ENCODE data around the gene PRR16.
"Not testable (repeated sequence)": the region's sequence is repeated elsewhere in the genome, so short reads cannot be mapped to it uniquely, and the experiment has no call there.

The PRR16 gene

GRCh38 chr5:120450910-120451309 lies 13.2 kb upstream of the PRR16 start:
- H3K27me3 ChIP-seq (ENCODE audit: insufficient read depth, low read length) = no peaks in the 10 kb centered on the region
- no peak overlapping the region for H2AFZ ChIP-seq (ENCODE audit: low read depth, low read length)
- peaks cover 23% of the 10 kb centered on the region for H3K4me1 ChIP-seq (ENCODE audit: insufficient read depth, low read length)
- H3K4me3 ChIP-seq (ENCODE audit: low read length) = no peak overlapping the region
- H3K9me3 ChIP-seq (ENCODE audit: low read length) = no peaks in the 10 kb centered on the region
- H3K36me3 ChIP-seq (ENCODE audit: insufficient read depth, low read length) = no peaks in the 10 kb centered on the region

GRCh38 chr5:120451445-120451844 lies 12.7 kb upstream of the PRR16 start:
- Histone ChIP-seq H3K9me3 (ENCODE audit: low read length) (no peaks in the 10 kb centered on the region), H3K36me3 (ENCODE audit: insufficient read depth, low read length) (no peaks in the 10 kb centered on the region), H2AFZ (ENCODE audit: low read depth, low read length) (no peak overlapping the region), H3K27me3 (ENCODE audit: insufficient read depth, low read length) (no peaks in the 10 kb centered on the region), H3K4me1 (ENCODE audit: insufficient read depth, low read length) (peaks cover 23% of the 10 kb centered on the region), H3K4me3 (ENCODE audit: low read length) (no peak overlapping the region)

GRCh38 chr5:120452471-120452870 lies 11.6 kb upstream of the PRR16 start:
- H2AFZ ChIP-seq (ENCODE audit: low read depth, low read length) = no peak overlapping the region
- peaks cover 23% of the 10 kb centered on the region for H3K4me1 ChIP-seq (ENCODE audit: insufficient read depth, low read length)
- no peak overlapping the region for H3K4me3 ChIP-seq (ENCODE audit: low read length)
- H3K27me3 ChIP-seq (ENCODE audit: insufficient read depth, low read length) = no peaks in the 10 kb centered on the region
- no peaks in the 10 kb centered on the region for H3K36me3 ChIP-seq (ENCODE audit: insufficient read depth, low read length)
- H3K9me3 ChIP-seq (ENCODE audit: low read length) = no peaks in the 10 kb centered on the region

- H3K4me3 ChIP-seq (ENCODE audit: low read length) = no peak overlapping the region
- peaks cover 18% of the 10 kb centered on the region for H3K4me1 ChIP-seq (ENCODE audit: insufficient read depth, low read length)
- H2AFZ ChIP-seq (ENCODE audit: low read depth, low read length) = no peak overlapping the region
- no peaks in the 10 kb centered on the region for H3K36me3 ChIP-seq (ENCODE audit: insufficient read depth, low read length)
- H3K27me3 ChIP-seq (ENCODE audit: insufficient read depth, low read length) = no peaks in the 10 kb centered on the region
- H3K9me3 ChIP-seq (ENCODE audit: low read length) = no peaks in the 10 kb centered on the region
Observed at GRCh38 chr5:120454094-120454798, 9.9 kb upstream of the PRR16 start.

GRCh38 chr5:120456006-120456405 lies 8.1 kb upstream of the PRR16 start:
- Histone ChIP-seq H3K4me3 (ENCODE audit: low read length) (no peak overlapping the region), H3K36me3 (ENCODE audit: insufficient read depth, low read length) (no peaks in the 10 kb centered on the region), H3K4me1 (ENCODE audit: insufficient read depth, low read length) (peaks cover 18% of the 10 kb centered on the region), H3K9me3 (ENCODE audit: low read length) (no peaks in the 10 kb centered on the region), H2AFZ (ENCODE audit: low read depth, low read length) (no peak overlapping the region), H3K27me3 (ENCODE audit: insufficient read depth, low read length) (no peaks in the 10 kb centered on the region)

GRCh38 chr5:120457839-120458507 lies 6.1 kb upstream of the PRR16 start:
- H3K9me3 ChIP-seq (ENCODE audit: low read length) = no peaks in the 10 kb centered on the region
- H2AFZ ChIP-seq (ENCODE audit: low read depth, low read length) = no peak overlapping the region
- H3K27me3 ChIP-seq (ENCODE audit: insufficient read depth, low read length) = no peaks in the 10 kb centered on the region
- no peak overlapping the region for H3K4me3 ChIP-seq (ENCODE audit: low read length)
- H3K36me3 ChIP-seq (ENCODE audit: insufficient read depth, low read length) = no peaks in the 10 kb centered on the region
- H3K4me1 ChIP-seq (ENCODE audit: insufficient read depth, low read length) = peaks cover 18% of the 10 kb centered on the region

- H3K36me3 ChIP-seq (ENCODE audit: insufficient read depth, low read length); H2AFZ ChIP-seq (ENCODE audit: low read depth, low read length); H3K9me3 ChIP-seq (ENCODE audit: low read length); H3K27me3 ChIP-seq (ENCODE audit: insufficient read depth, low read length); H3K4me3 ChIP-seq (ENCODE audit: low read length): not testable (repeated sequence)
- peaks cover 17% of the 10 kb centered on the region for H3K4me1 ChIP-seq (ENCODE audit: insufficient read depth, low read length)
Observed at GRCh38 chr5:120458508-120458847, 5.6 kb upstream of the PRR16 start.

- no peak overlapping the region for H3K4me3 ChIP-seq (ENCODE audit: low read length)
- no peaks in the 10 kb centered on the region for H3K9me3 ChIP-seq (ENCODE audit: low read length)
- H3K4me1 ChIP-seq (ENCODE audit: insufficient read depth, low read length) = peaks cover 5% of the 10 kb centered on the region
- no peaks in the 10 kb centered on the region for H3K27me3 ChIP-seq (ENCODE audit: insufficient read depth, low read length)
- no peak overlapping the region for H2AFZ ChIP-seq (ENCODE audit: low read depth, low read length)
- H3K36me3 ChIP-seq (ENCODE audit: insufficient read depth, low read length) = no peaks in the 10 kb centered on the region
Observed at GRCh38 chr5:120461251-120461650, 2.8 kb upstream of the PRR16 start.

- no peak overlapping the region for H3K4me3 ChIP-seq (ENCODE audit: low read length)
Observed at GRCh38 chr5:120463006-120463680, 957 bp upstream of the PRR16 start.

GRCh38 chr5:120464627-120465435 lies 731 bp downstream of the PRR16 start:
- H2AFZ ChIP-seq (ENCODE audit: low read depth, low read length) = peak overlapping the region; percentile 90
- H3K4me1 ChIP-seq (ENCODE audit: insufficient read depth, low read length) = peaks cover 5% of the 10 kb centered on the region
- H3K36me3 ChIP-seq (ENCODE audit: insufficient read depth, low read length) = no peaks in the 10 kb centered on the region
- no peaks in the 10 kb centered on the region for H3K9me3 ChIP-seq (ENCODE audit: low read length)
- H3K4me3 ChIP-seq (ENCODE audit: low read length) = peak overlapping the region; percentile 59
- no peaks in the 10 kb centered on the region for H3K27me3 ChIP-seq (ENCODE audit: insufficient read depth, low read length)

More at GRCh38 chr5:120463006-120463680, 957 bp upstream of the PRR16 start:
- Histone ChIP-seq H2AFZ (ENCODE audit: low read depth, low read length) (peak overlapping the region; percentile 90), H3K9me3 (ENCODE audit: low read length) (no peaks in the 10 kb centered on the region), H3K4me1 (ENCODE audit: insufficient read depth, low read length) (peaks cover 5% of the 10 kb centered on the region), H3K27me3 (ENCODE audit: insufficient read depth, low read length) (no peaks in the 10 kb centered on the region), H3K36me3 (ENCODE audit: insufficient read depth, low read length) (no peaks in the 10 kb centered on the region)

- Histone ChIP-seq H3K36me3 (ENCODE audit: insufficient read depth, low read length) (no peaks in the 10 kb centered on the region), H3K4me3 (ENCODE audit: low read length) (peak overlapping the region; percentile 59), H3K4me1 (ENCODE audit: insufficient read depth, low read length) (peaks cover 5% of the 10 kb centered on the region), H2AFZ (ENCODE audit: low read depth, low read length) (peak overlapping the region; percentile 90), H3K27me3 (ENCODE audit: insufficient read depth, low read length) (no peaks in the 10 kb centered on the region), H3K9me3 (ENCODE audit: low read length) (no peaks in the 10 kb centered on the region)
Observed at GRCh38 chr5:120465436-120465961, 1.4 kb downstream of the PRR16 start.

GRCh38 chr5:120466341-120467006 lies 2.4 kb downstream of the PRR16 start:
- Histone ChIP-seq H3K4me1 (ENCODE audit: insufficient read depth, low read length) (peaks cover 5% of the 10 kb centered on the region), H3K9me3 (ENCODE audit: low read length) (no peaks in the 10 kb centered on the region), H3K36me3 (ENCODE audit: insufficient read depth, low read length) (no peaks in the 10 kb centered on the region), H3K27me3 (ENCODE audit: insufficient read depth, low read length) (no peaks in the 10 kb centered on the region), H3K4me3 (ENCODE audit: low read length) (peak overlapping the region; percentile 59), H2AFZ (ENCODE audit: low read depth, low read length) (no peak overlapping the region)
